ENCODE data around the gene RSAD1.

Gene RSAD1

GRCh38 chr17:50459756-50460155 is 18.9 kb upstream of the RSAD1 start:
- H3K9me3 ChIP-seq (replicated peaks; ENCODE audit: low read length), result no peaks in the 10 kb centered on the region
- H3K36me3 ChIP-seq (ENCODE audit: insufficient read depth, low read length), result no peaks in the 10 kb centered on the region
- no peak overlapping the region for H3K9ac ChIP-seq (ENCODE audit: low read depth, low read length)
- H3K27me3 ChIP-seq (ENCODE audit: control insufficient read depth, insufficient read depth, low read length), result no peaks in the 10 kb centered on the region
- no peak overlapping the region for H3K4me2 ChIP-seq (ENCODE audit: low read length)
- H3K4me1 ChIP-seq (ENCODE audit: control insufficient read depth, insufficient read depth, low read length), result peaks cover 4% of the 10 kb centered on the region
- H3K4me3 ChIP-seq (ENCODE audit: low read length), result no peak overlapping the region

- H3K9ac ChIP-seq (ENCODE audit: low read depth, low read length), result no peak overlapping the region
- peaks cover 4% of the 10 kb centered on the region for H3K4me1 ChIP-seq (ENCODE audit: control insufficient read depth, insufficient read depth, low read length)
- H3K9me3 ChIP-seq (replicated peaks; ENCODE audit: low read length), result no peaks in the 10 kb centered on the region
- no peaks in the 10 kb centered on the region for H3K36me3 ChIP-seq (ENCODE audit: insufficient read depth, low read length)
- no peak overlapping the region for H3K4me2 ChIP-seq (ENCODE audit: low read length)
- H3K27me3 ChIP-seq (ENCODE audit: control insufficient read depth, insufficient read depth, low read length), result no peaks in the 10 kb centered on the region
- no peak overlapping the region for H3K4me3 ChIP-seq (ENCODE audit: low read length)
Observed at GRCh38 chr17:50460831-50461526, 17.7 kb upstream of the RSAD1 start.

- no peaks in the 10 kb centered on the region for H3K9me3 ChIP-seq (replicated peaks; ENCODE audit: low read length)
- H3K9ac ChIP-seq (ENCODE audit: low read depth, low read length), result no peak overlapping the region
- peaks cover 4% of the 10 kb centered on the region for H3K4me1 ChIP-seq (ENCODE audit: control insufficient read depth, insufficient read depth, low read length)
- no peak overlapping the region for H3K4me3 ChIP-seq (ENCODE audit: low read length)
- peaks cover 3% of the 10 kb centered on the region for H3K27me3 ChIP-seq (ENCODE audit: control insufficient read depth, insufficient read depth, low read length)
- H3K4me2 ChIP-seq (ENCODE audit: low read length), result no peak overlapping the region
- H3K36me3 ChIP-seq (ENCODE audit: insufficient read depth, low read length), result no peaks in the 10 kb centered on the region
Observed at GRCh38 chr17:50461550-50462132, 17.0 kb upstream of the RSAD1 start.

- H3K36me3 ChIP-seq (ENCODE audit: insufficient read depth, low read length), result no peaks in the 10 kb centered on the region
- H3K4me1 ChIP-seq (ENCODE audit: control insufficient read depth, insufficient read depth, low read length), result peaks cover 4% of the 10 kb centered on the region
- H3K4me3 ChIP-seq (ENCODE audit: low read length), result no peak overlapping the region
- H3K4me2 ChIP-seq (ENCODE audit: low read length), result no peak overlapping the region
- no peaks in the 10 kb centered on the region for H3K9me3 ChIP-seq (replicated peaks; ENCODE audit: low read length)
- H3K9ac ChIP-seq (ENCODE audit: low read depth, low read length), result no peak overlapping the region
- peaks cover 9% of the 10 kb centered on the region for H3K27me3 ChIP-seq (ENCODE audit: control insufficient read depth, insufficient read depth, low read length)
Observed at GRCh38 chr17:50462446-50462845, 16.2 kb upstream of the RSAD1 start.

- peaks cover 7% of the 10 kb centered on the region for H3K4me1 ChIP-seq (ENCODE audit: control insufficient read depth, insufficient read depth, low read length)
- no peak overlapping the region for H3K4me3 ChIP-seq (ENCODE audit: low read length)
- peaks cover 26% of the 10 kb centered on the region for H3K27me3 ChIP-seq (ENCODE audit: control insufficient read depth, insufficient read depth, low read length)
- no peak overlapping the region for H3K9ac ChIP-seq (ENCODE audit: low read depth, low read length)
- no peaks in the 10 kb centered on the region for H3K9me3 ChIP-seq (replicated peaks; ENCODE audit: low read length)
- H3K4me2 ChIP-seq (ENCODE audit: low read length), result no peak overlapping the region
- no peaks in the 10 kb centered on the region for H3K36me3 ChIP-seq (ENCODE audit: insufficient read depth, low read length)
Observed at GRCh38 chr17:50464121-50464520, 14.5 kb upstream of the RSAD1 start.

- Histone ChIP-seq H3K9me3 (replicated peaks; ENCODE audit: low read length) (no peaks in the 10 kb centered on the region), H3K4me3 (ENCODE audit: low read length) (no peak overlapping the region), H3K9ac (ENCODE audit: low read depth, low read length) (no peak overlapping the region), H3K36me3 (ENCODE audit: insufficient read depth, low read length) (no peaks in the 10 kb centered on the region), H3K4me1 (ENCODE audit: control insufficient read depth, insufficient read depth, low read length) (peaks cover 11% of the 10 kb centered on the region), H3K27me3 (ENCODE audit: control insufficient read depth, insufficient read depth, low read length) (peaks cover 30% of the 10 kb centered on the region), H3K4me2 (ENCODE audit: low read length) (no peak overlapping the region)
Observed at GRCh38 chr17:50464736-50465135, 13.9 kb upstream of the RSAD1 start.

- Histone ChIP-seq H3K4me1 (ENCODE audit: control insufficient read depth, insufficient read depth, low read length) (peaks cover 11% of the 10 kb centered on the region), H3K27me3 (ENCODE audit: control insufficient read depth, insufficient read depth, low read length) (peaks cover 35% of the 10 kb centered on the region), H3K4me2 (ENCODE audit: low read length) (no peak overlapping the region), H3K9me3 (replicated peaks; ENCODE audit: low read length) (no peaks in the 10 kb centered on the region), H3K9ac (ENCODE audit: low read depth, low read length) (no peak overlapping the region), H3K4me3 (ENCODE audit: low read length) (no peak overlapping the region), H3K36me3 (ENCODE audit: insufficient read depth, low read length) (no peaks in the 10 kb centered on the region)
Observed at GRCh38 chr17:50465171-50465570, 13.5 kb upstream of the RSAD1 start.

- Histone ChIP-seq H3K9me3 (replicated peaks; ENCODE audit: low read length) (no peaks in the 10 kb centered on the region), H3K4me2 (ENCODE audit: low read length) (no peak overlapping the region), H3K36me3 (ENCODE audit: insufficient read depth, low read length) (no peaks in the 10 kb centered on the region), H3K4me3 (ENCODE audit: low read length) (no peak overlapping the region), H3K9ac (ENCODE audit: low read depth, low read length) (no peak overlapping the region), H3K27me3 (ENCODE audit: control insufficient read depth, insufficient read depth, low read length) (peaks cover 39% of the 10 kb centered on the region), H3K4me1 (ENCODE audit: control insufficient read depth, insufficient read depth, low read length) (peaks cover 11% of the 10 kb centered on the region)
Observed at GRCh38 chr17:50465635-50466034, 13.0 kb upstream of the RSAD1 start.

GRCh38 chr17:50466371-50467113 is 12.1 kb upstream of the RSAD1 start:
- no peak overlapping the region for H3K4me3 ChIP-seq (ENCODE audit: low read length)
- H3K9ac ChIP-seq (ENCODE audit: low read depth, low read length), result no peak overlapping the region
- H3K4me1 ChIP-seq (ENCODE audit: control insufficient read depth, insufficient read depth, low read length), result peaks cover 11% of the 10 kb centered on the region
- no peak overlapping the region for H3K4me2 ChIP-seq (ENCODE audit: low read length)
- peaks cover 39% of the 10 kb centered on the region for H3K27me3 ChIP-seq (ENCODE audit: control insufficient read depth, insufficient read depth, low read length)
- no peaks in the 10 kb centered on the region for H3K9me3 ChIP-seq (replicated peaks; ENCODE audit: low read length)
- H3K36me3 ChIP-seq (ENCODE audit: insufficient read depth, low read length), result no peaks in the 10 kb centered on the region

- H3K9me3 ChIP-seq (replicated peaks; ENCODE audit: low read length), result no peaks in the 10 kb centered on the region
- no peak overlapping the region for H3K4me3 ChIP-seq (ENCODE audit: low read length)
- H3K4me1 ChIP-seq (ENCODE audit: control insufficient read depth, insufficient read depth, low read length), result peaks cover 11% of the 10 kb centered on the region
- peaks cover 41% of the 10 kb centered on the region for H3K27me3 ChIP-seq (ENCODE audit: control insufficient read depth, insufficient read depth, low read length)
- H3K9ac ChIP-seq (ENCODE audit: low read depth, low read length), result no peak overlapping the region
- no peaks in the 10 kb centered on the region for H3K36me3 ChIP-seq (ENCODE audit: insufficient read depth, low read length)
- no peak overlapping the region for H3K4me2 ChIP-seq (ENCODE audit: low read length)
Observed at GRCh38 chr17:50467114-50467854, 11.4 kb upstream of the RSAD1 start.

- Histone ChIP-seq H3K27me3 (ENCODE audit: control insufficient read depth, insufficient read depth, low read length) (peaks cover 41% of the 10 kb centered on the region), H3K4me2 (ENCODE audit: low read length) (no peak overlapping the region), H3K9me3 (replicated peaks; ENCODE audit: low read length) (no peaks in the 10 kb centered on the region), H3K4me3 (ENCODE audit: low read length) (no peak overlapping the region), H3K36me3 (ENCODE audit: insufficient read depth, low read length) (no peaks in the 10 kb centered on the region), H3K9ac (ENCODE audit: low read depth, low read length) (no peak overlapping the region), H3K4me1 (ENCODE audit: control insufficient read depth, insufficient read depth, low read length) (peaks cover 11% of the 10 kb centered on the region)
Observed at GRCh38 chr17:50467855-50468303, 10.8 kb upstream of the RSAD1 start.

Data from skeletal muscle satellite cell (primary cell).